CD4-positive, alpha-beta T cell treated with Interleukin-17A for 1 hour (primary cell): ENCODE measurements around the gene PRKCH.
A peak's percentile ranks its signal among the peaks of the same experiment; 100 is the strongest.

Source experiments
- DNase-seq: peaks from one replicate; pipeline ENCODE4 v3.0.0-alpha.2; 2020

Gene PRKCH

DNA sequence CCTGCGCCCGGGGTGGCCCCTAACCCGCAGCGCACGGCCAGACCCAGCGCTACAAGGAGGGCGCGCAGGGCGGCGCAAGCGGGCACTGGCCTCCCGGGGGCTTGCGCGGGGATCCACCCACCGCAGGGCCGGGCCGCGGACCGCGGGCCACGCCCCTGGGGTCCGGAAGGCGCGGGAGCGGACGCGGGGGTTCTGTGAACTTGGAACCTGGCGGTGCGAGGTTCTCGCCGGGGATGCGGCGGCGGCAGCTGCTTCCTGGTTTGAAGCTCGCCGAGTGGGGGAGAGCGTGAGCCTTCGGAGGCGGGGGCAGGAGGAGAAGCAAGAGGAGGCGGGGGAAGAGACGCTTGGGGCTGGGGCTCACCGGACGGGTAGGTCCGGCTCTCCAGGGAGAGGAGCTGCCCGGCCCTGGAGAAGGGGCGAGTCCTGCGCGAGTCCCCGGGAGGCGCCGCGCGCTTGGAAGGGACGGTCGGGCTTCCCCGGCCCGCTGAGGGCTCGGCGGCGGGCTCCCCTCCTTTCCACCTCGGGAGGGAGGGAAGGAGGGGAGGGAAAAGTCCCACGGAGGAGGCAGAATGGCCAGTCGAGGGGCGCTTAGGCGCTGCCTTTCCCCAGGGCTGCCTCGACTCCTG lies at the start of gene PRKCH:
Gene PRKCH (plus strand): TSS at position 195 of the 626 bp plus-strand sequence. CDS start 523 bp downstream, outside the sequence.
- DNase-seq = peak; percentile 88

DNA sequence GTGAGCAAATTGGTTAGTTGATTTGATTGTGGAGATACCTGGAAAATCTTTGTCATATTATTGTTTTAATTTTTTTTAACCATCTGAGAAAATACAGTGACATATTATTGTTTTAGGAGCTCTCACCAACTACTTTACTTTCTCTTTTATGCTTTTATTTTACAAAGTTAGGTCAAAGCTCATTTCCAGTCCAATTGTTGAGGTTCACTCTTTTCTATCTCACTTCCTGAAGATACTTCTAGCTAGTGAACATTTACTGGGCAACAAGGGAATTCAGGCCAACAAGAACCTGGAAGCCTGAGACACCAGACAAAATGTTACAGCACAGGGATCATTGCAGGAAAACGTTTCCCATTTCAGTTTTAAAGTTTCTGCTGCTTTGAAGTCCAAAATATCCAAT lies 44.1 kb upstream of the PRKCH start:
- no peak for DNase-seq

DNA sequence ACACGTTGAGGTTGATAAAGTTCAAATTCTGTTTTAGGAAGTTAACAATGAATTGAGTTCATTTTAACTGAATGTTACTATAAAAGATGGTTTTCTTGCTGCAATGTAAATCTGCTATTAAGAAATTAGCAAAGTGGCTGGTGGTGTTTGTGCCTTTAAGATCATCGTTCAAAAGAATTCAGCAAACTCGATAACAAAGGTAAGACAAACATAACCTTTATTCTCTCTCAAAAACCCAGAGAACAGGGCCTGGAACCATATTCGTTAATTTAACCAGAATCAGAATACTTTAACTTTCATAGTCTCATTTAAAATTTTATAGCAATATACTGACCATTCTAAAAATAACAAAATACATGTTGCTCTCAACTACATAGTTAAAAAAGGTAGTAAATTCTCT lies 43.6 kb upstream of the PRKCH start:
- DNase-seq = no peak

DNA sequence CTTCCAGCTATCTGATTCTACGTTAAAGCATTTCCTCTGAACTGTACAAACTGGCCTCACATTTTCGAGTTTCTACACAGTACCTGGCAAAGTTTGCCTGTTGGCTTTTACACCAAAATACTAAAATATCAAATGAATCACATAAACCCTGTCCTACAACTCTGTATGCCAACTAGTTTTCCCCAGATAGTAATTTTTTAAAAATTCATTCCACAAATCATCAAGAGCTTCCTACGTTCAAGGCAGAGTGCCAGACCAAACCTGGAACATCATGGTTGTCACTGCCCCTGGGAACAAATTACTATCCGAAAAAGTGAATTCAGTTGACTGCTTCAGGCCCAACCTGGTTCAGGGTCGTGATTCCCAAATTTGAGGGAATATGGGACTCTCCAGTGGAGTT lies 42.3 kb upstream of the PRKCH start:
- no peak for DNase-seq

DNA sequence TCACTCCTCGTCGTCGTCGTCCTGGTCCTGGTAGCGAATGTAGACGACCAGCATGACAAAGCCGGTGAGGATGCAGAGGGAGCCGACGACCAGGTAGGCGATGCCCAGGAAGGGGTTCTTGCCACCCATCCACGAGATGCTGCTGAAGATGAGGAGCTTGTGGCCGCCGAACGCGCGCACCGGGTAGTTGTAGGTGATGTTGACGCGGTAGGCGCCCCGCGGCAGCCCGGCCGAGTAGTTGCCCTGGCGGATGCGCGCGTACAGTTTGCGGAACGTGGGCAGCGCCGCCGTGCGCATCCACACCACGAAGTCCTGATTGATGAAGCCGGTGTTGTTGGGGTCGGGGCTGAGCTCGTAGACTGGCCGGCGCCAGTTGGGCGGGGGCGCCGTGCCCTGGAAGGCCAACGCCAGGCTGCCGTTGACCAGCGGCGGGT lies 41.3 kb upstream of the PRKCH start:
- no peak for DNase-seq

DNA sequence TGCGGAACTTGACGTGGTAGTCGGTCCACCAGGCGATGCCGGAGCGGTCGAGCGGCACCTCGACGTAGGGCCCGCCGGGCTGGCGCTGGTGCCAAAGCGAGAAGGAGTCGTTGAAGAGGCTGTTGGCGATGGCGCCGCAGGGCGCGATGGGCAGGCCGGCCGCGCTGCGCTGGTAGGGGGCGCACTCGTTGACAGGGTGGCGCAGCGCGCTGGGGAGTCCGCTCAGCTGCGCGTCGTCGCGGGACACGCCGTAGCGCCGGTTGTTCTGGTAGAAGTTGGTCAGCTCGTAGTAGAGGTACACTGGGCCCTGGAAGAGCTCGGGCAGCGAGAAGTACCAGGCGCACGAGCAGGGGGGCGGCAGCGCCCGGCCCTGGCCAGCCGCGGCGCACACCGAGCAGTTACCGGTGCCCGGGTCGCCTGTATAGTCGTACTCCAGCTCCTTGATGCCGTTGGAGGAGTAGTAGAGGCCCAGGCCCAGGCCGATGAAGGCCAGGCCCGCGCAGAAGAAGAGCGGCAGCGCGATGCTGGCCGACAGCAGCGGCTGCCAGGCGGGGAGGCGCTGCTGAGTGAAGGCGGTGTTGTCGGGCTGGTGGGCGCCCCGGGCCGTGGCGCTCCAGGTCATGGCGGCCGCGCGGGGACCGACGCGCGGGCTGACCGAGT lies 40.7 kb upstream of the PRKCH start:
- DNase-seq = peak; percentile 80

DNA sequence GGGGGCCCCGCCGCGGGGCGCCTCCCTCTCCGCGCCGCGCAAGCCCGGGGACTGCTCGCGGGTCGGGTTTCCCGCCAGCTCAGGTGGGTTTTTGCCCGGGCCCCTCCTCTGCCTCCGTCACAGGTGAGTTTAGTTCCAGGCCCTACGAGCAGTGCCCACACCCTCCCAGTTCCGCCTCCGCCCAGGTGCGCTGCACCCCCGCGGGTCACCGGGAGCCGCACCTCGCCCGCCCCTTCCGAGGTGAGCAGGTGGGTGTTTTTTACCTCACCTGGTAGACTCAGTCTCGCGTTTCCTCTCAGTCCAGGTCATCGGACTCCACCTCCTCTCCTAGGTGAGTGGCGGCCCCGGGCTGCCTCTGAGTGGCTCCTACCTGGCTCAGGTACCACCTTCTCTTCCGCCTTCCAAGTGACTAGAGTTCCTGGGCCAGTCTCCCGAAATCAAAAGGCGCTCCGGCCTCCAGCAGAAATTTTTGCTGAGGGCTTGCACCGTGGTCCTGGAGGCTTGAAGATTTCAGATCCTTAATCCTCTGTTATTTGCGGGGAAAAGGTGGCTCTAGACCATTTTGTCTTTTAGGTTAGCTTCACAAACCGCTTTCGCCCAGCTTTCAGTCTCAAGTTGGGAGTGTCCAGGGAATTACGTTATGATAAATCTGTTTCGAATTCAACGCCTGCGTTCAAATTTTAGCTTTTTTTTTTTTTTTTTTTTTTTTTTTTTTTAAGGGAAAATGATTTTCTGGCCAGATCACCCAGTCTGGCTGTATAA lies 40.0 kb upstream of the PRKCH start, which contains the start of gene TMEM30B:
Gene TMEM30B (minus strand): TSS at position 153 of the 762 bp plus-strand sequence. CDS start 191 bp downstream, outside the sequence.
- peak; percentile 63 for DNase-seq

DNA sequence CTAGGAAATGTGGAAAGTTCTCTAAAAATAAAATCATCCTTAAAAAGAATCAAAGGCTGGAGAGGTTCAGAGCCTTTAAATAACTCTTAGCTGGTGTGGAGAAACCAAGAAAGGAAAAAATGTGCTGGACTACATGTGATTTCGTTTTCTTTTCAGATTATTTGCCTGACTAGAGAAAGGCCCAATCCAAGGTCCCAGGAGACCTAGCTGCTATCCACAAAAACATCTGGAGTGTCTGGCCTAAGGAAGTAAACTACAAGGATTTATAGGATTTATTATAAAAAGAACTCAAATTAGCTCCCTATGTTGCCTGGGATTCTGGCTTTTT lies 39.5 kb upstream of the PRKCH start:
- DNase-seq = no peak

DNA sequence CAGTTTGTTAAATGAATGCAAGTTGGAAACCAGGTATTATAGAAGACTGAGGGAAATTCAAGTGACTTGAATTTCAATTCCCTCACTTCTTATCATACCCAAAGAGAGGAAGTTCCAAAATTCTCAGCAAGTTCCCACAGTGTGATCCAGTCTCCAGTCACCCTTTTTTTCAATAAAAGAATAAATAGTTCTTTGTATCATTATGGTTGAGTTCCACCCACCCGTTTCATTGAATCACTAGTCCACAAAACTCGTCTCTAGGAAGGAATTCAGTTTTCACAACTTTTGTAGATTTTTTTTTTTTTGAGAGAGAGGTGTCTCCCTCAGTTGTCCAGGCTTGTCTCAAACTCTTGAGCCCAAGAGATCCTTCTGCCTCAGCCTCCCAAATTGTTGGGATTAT lies 38.6 kb upstream of the PRKCH start:
- DNase-seq = no peak

DNA sequence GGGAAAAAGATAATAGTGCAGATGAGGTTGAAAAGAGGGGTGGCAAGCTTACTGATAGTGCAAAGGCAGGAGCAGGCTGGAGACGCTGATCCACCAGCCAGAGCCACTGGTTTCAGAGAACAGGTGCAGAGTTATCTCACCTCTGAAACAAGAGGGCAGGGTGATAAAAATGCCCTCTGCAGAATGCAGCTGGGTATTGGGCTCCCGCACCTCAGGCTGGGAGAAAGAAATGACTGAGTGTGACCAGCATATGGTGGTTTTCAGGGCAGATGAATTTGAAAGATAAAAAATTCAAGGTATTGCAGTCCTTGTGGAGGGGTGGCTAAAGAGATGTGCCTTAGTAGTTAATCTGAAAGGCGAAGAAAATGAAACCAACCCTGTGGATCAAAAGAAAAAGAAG lies 37.4 kb upstream of the PRKCH start:
- no peak for DNase-seq

DNA sequence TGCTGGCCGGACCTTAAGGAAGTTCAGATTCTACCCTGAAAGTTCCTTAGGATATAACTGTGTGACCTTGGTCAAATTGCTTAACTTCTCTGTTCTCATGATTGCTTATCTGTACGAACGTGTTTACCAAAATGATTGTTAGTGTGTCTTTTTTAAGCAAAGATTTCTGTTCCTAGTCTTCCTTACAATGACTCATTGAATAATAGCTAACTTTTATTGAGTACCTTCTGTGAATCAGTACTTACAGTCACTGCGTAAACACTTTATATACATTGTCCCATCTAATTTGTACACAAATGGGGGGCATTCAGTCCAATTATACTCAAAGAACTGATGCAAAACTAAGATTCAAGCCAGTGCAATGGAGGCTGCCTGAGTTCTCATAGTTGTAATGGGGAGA lies 36.0 kb upstream of the PRKCH start:
- DNase-seq = no peak

DNA sequence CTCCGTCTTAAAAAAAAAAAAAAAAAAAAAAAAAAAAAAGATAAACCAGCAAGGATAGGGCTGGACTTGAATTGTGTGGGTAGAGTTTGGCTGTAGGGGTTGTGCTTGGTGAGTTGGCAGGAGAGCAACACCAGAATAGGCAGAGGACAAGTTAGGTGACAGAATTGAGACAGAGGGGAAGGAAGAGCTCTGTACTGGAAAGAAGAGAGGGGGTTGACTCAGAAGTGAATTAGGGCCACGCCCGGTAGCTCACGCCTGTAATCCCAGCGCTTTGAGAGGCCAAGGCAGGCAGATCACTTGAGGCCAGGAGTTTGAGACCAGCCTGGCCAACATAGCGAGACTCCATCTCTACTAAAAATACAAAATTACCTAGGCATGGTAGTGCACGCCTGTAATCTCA lies 34.2 kb upstream of the PRKCH start:
- DNase-seq = no peak

DNA sequence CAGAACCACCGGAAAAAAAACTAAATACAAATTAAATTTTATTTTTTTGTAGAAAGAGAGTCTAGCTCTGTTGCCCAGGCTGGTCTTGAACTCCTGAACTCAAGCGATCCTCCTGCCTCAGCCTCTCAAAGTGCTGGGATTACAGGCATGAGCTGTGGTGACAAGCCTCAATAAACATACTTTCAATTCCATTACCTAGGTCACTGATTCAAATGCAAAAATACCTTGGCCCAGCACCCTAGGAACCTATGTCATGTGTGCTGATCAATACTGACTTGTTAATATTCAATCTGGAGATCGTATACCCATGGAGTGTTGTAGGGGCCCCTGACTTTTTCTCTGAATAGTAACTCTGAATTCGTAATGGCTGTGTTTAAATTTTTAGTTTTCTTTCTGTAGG lies 33.2 kb upstream of the PRKCH start:
- DNase-seq = no peak

DNA sequence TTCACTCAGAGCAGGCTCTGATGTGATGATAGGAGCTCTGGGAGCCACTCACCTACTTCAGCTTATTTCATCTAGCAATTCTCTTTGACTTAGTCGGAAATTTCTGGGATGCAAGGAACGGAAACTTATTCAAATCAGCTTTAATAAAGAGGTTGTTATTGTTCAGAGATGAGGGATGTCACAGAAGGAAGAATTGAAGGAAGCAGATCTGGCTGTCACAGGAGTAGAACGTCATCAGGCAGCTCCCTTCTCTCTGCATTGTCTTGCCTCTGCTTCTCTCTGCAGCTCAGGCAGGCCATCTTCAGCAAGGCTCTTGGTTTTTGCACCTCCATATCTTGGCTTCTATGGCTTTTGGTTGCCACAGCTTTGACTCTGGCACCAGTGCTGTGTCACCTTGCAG lies 32.7 kb upstream of the PRKCH start:
- DNase-seq = no peak

DNA sequence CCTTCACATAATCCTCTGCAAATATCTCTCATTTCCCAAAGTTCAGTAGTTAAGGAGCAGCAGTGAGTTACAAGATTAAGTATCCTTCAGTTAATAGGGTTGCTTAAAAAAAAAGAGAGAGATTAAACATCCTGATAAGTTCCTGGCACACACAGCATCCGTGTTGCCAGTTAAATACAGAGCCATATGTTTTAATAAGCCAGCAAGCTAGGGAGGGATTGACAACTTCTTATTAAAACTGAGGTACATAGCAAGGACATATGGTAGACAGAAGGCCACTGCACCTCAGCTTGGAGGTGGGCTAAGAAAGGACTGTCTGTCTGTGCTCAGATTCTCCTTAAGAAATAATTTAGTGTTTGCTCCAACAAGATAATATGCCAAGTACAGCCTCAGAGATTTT lies 30.7 kb upstream of the PRKCH start:
- no peak for DNase-seq

DNA sequence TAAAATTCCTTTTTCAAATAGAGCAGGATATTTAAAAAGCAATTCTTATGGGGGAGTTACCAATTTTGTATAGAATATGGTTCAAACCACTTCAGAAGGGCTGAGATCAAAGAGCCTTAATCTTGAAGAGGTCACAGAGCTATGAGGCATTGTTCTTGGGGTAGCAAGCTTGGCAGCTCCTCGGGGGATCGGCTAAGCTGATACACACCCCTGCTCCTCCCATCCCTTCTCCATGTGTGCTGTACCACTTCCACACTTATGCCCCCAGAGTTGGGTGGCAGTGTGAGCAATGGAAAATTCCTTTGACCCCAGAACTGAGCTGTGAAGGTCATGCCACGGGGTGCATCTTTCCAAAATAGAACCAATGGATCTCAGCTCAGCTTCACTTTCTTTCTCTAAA lies 25.2 kb upstream of the PRKCH start:
- no peak for DNase-seq

DNA sequence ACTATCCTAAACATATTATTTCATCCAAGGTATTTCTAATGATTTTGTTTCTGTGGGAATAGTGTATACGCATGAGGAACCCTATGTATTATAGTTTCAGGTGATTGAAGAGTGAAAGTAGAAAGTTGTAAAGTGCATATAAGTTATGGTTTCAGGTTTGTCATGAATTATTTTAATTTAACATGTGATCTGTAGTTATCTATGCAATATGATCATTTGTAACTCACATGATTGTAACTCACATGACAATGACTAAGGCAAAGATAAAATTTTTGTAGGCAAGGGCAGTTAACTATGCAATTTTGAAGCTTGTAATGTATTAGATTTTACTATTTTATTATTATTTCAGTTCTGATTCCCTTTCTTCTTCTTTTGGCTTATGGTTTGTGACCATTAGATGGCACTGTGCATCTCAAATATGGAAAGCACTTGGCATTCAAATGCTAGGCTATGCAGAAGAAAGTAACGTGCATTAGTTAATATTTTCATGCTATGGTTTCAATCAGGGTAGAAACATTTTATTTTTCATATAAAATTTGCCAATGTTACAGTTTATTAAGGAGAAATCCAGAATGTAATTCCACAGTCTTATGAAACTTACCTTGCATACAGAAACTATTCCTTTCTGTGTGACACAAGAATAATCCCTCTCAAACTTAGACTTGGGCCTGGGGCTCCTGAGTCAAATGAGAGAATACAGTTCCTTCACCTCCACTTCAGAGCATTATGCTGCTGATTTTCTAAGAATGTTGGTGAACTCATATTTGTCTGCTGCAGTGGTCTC lies 24.5 kb upstream of the PRKCH start:
- peak; percentile 78 for DNase-seq

DNA sequence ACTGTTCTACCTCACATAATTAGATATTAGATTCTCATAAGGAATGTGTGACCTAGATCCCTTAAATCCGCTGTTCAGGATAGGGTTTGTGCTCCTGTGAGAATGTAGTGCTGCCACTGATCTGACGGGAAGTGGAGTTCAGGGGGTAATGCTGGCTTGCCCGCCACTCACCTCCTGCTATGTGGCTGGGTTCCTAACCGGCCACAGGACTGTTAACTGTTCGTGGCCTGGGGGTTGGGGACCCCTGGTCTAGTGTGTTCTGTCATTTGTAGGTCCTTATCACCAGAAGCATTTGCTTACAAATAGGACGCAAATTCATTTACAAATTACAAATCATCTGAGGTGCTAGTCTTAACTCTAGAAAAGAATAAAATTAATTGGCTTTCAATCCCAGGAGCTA lies 23.8 kb upstream of the PRKCH start:
- no peak for DNase-seq

DNA sequence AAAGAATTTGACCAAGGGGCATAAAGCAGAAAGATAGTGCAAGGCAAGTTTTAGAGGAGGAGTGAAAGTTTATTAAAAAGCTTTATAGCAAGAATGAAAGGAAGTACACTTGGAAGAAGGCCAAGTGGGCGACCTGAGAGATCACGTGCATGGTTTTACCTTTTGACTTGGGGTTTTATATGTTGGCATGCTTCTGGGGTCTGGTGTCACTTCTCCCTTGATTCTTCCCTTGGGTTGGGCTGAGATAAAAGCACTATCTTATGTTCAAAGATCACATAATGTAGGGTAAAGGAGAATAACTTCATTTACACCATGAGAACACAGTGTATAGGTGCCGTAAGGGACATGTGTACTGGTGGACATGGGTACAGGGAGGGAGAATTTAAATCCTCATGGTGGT lies 22.6 kb upstream of the PRKCH start:
- peak; percentile 16 for DNase-seq

DNA sequence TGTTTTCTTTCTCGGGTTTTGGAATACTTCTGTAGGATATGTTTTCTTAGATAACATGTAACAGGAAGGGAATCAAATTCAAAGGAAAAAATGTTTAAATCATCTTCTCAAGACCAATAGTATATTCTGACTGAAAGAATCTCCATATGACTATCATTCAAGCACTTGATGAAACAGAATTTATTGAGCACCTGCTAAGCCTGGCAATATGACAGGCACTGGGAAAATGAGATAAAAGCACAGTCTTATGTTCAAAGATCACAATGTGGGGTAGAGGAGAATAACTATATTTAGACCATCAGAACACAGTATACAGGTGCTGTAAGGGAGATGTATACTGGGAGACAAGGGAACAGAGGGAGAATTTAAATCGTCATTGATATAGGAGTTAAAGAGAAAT lies 21.2 kb upstream of the PRKCH start:
- no peak for DNase-seq

DNA sequence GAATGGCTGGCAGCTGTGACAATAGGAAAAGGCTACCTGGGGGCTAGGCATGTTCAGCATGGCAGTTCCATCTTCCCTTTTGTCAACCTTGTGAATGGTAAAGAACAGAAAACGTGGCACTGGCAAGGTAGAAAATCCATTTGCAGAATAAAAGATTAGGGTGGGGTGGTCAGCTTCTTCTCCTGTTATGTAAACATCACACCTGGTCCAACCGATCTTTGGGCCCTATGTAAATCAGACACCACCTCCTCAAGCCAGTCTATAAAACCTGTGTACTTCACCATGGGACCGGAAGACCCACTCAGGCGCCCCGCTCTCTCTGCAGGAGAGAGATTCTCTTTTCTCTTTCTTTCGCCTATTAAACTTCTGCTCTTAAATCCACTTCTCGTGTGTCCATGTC lies 20.6 kb upstream of the PRKCH start:
- DNase-seq = no peak

DNA sequence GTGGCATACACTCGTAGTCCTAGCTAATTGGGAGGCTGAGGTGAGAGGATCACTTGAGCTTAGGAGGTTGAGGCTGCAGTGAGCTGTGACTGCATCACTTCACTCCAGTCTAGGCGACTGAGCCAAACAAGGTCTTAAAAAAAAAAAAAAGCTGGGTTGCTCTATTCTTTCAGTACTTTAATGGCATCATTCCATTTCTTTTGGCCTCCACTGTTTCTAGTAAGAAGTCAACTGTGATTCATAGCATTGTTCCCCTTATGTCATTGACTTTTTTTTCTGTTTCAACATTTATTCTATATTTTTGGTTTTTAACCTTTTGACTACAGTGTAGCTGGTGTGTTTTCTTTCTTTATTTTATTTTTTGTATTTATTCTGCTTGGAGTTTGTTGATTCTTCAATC lies 16.7 kb upstream of the PRKCH start:
- DNase-seq = no peak

DNA sequence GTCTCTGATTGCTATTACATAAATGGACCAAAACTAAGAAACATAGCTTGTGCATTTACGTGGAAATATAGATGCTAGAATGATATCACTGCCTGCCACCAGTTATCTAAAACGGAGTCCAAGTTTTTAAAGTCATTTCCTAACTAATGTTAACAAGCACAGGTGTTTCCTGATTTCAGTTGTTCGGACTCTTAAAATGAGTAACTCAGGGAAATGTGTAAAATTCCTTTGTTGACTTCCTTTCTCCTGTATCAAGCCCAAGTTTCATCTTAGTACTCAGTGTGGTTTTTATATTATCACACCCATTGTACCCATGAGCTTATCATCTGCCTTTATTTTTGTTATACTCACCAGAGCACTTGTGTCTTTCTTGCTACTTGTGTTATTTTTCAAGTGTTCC lies 13.2 kb upstream of the PRKCH start:
- no peak for DNase-seq
